Caco-2 (cell line): ENCODE measurements around the gene PGA3. TPM values are rescaled to one million over a fixed set of nuclear protein-coding genes. Genes with fewer than 3 reads are reported as not detected.
"Not testable (repeated sequence)": the region's sequence is repeated elsewhere in the genome, so short reads cannot be mapped to it uniquely, and the experiment has no call there.

Experiments used
- BruUV-seq: library from RNA; stranded (reverse); fragments of 400-500 nt; replicated peaks from 2 replicates; lab custom pipeline; 2021; lab: Mats Ljungman, UMichigan
- CTCF ChIA-PET: fragments of 300-600 bp; sonication (Branson Sonifier 250); formaldehyde crosslinking; loops from one replicate; lab custom pipeline; 2022; ENCODE audit warnings: antibody characterized with exemption; lab: Charles Lee
- POLR2A ChIA-PET: fragments of 300-600 bp; sonication (Branson Sonifier 250); formaldehyde crosslinking; loops from one replicate; lab custom pipeline; 2022; ENCODE audit warnings: antibody characterized with exemption; lab: Charles Lee
- DNase-seq, 2 experiments: peaks; one replicate each; pipeline versions ENCODE4 v3.0.0 to v3.0.0-alpha.2; 2020 to 2022
- H3K27me3 ChIP-seq: replicated peaks from 2 replicates; pipeline ENCODE4 v1.6.0; 2011; ENCODE audit warnings: low read length; ENCODE audit not compliant: control insufficient read depth, insufficient read depth
- H3K36me3 ChIP-seq: 2 replicates; pipeline ENCODE4 v1.5.1; 2011; ENCODE audit warnings: low read length; ENCODE audit not compliant: control insufficient read depth, insufficient read depth
- H3K4me1 ChIP-seq: fragments of 250-450 bp; sonication (Bioruptor Pico); 2 replicates; pipeline ENCODE4 v1.5.1; 2020; ENCODE audit warnings: mild to moderate bottlenecking
- H3K4me3 ChIP-seq: 2 replicates; pipeline ENCODE4 v1.5.1; 2011; ENCODE audit warnings: low read depth, mild to moderate bottlenecking, control low read depth, low read length
- H3K9me3 ChIP-seq: fragments of 250-450 bp; sonication (Bioruptor Pico); 2 replicates; pipeline ENCODE4 v1.5.1; 2020; ENCODE audit warnings: mild to moderate bottlenecking, moderate library complexity
- H3K27ac Mint-ChIP-seq: one replicate; pipeline ENCODE4 v1.8.0; 2022; ENCODE audit warnings: mixed read lengths; ENCODE audit not compliant: unreplicated experiment
- H3K27me3 Mint-ChIP-seq: one replicate; pipeline ENCODE4 v1.8.0; 2022; ENCODE audit warnings: mixed read lengths; ENCODE audit not compliant: insufficient read depth, unreplicated experiment
- H3K36me3 Mint-ChIP-seq: one replicate; pipeline ENCODE4 v1.8.0; 2022; ENCODE audit warnings: mild to moderate bottlenecking, mixed read lengths; ENCODE audit not compliant: insufficient read depth, unreplicated experiment
- H3K4me1 Mint-ChIP-seq: one replicate; pipeline ENCODE4 v1.8.0; 2022; ENCODE audit warnings: low read depth, mixed read lengths; ENCODE audit not compliant: unreplicated experiment
- H3K4me3 Mint-ChIP-seq: one replicate; pipeline ENCODE4 v1.8.0; 2022; ENCODE audit warnings: mild to moderate bottlenecking, moderate library complexity, mixed read lengths; ENCODE audit not compliant: unreplicated experiment
- H3K9me3 Mint-ChIP-seq: one replicate; pipeline ENCODE4 v1.8.0; 2022; ENCODE audit warnings: mixed read lengths; ENCODE audit not compliant: unreplicated experiment
- CTCF ChIP-seq, 2 experiments: fragments of 200-600 bp in 1 of 2; IDR thresholded peaks; 1 replicate in 1 of 2; 2 replicates in 1 of 2; pipeline versions ENCODE4 v1.5.1 to v1.8.0; 2011 to 2022; ENCODE audit warnings: antibody characterized with exemption in 1 of 2, control low read depth in 1 of 2, inconsistent platforms in 1 of 2, low read depth in 1 of 2, low read length in 1 of 2, mild to moderate bottlenecking in 1 of 2, moderate library complexity in 1 of 2; ENCODE audit not compliant: insufficient read depth in 1 of 2, severe bottlenecking in 1 of 2, unreplicated experiment in 1 of 2
- intact Hi-C: fragments of 100-400 bp; cut with micrococcal nuclease; formaldehyde crosslinking; loops from one replicate; pipeline ENCODE4 v1.10.0; 2022; ENCODE audit not compliant: unreplicated experiment
- total RNA-seq: library from RNA; stranded (reverse); gene quantifications from 2 replicates; pipeline ENCODE4 v1.2.3, GENCODE V29; 2022

The PGA3 gene
- total RNA-seq, 1 experiment from 2014 or later, result not detected

- Histone ChIP-seq H3K36me3 (no peaks in the 10 kb centered on the region), H3K4me1 (peaks cover 61% of the 10 kb centered on the region), H3K9me3 (no peaks in the 10 kb centered on the region), H3K4me3 (no peak overlapping the region), H3K27me3 (no peaks in the 10 kb centered on the region)
- H3K4me3 Mint-ChIP-seq, result peak overlapping the region; percentile 94
- DNase-seq, result peak in 1 of 2 experiments; percentile 5
- H3K27me3 Mint-ChIP-seq, result no peaks in the 10 kb centered on the region
- H3K36me3 Mint-ChIP-seq, result peaks cover 18% of the 10 kb centered on the region
- CTCF ChIA-PET, result no interaction called here
- POLR2A ChIA-PET, result no interaction called here
- no TSS peak for BruUV-seq
- peak overlapping the region; percentile 92 for H3K27ac Mint-ChIP-seq
- H3K9me3 Mint-ChIP-seq, result no peaks in the 10 kb centered on the region
- intact Hi-C loops, result no loop called here
- H3K4me1 Mint-ChIP-seq, result peaks cover 42% of the 10 kb centered on the region
- no peak for TF ChIP-seq CTCF (IDR thresholded peaks at IDR 0.05; ENCODE audit: insufficient read depth in 1 of 2, low read depth in 1 of 2, low read length in 1 of 2, severe bottlenecking in 1 of 2, unreplicated experiment in 1 of 2)
Observed at GRCh38 chr11:61163021-61163420, 40.3 kb upstream of the PGA3 start.

GRCh38 chr11:61163714-61164605, 39.4 kb upstream of the PGA3 start:
- H3K4me1 ChIP-seq, result peaks cover 54% of the 10 kb centered on the region
- ChIA-PET CTCF (no interaction called here), POLR2A (no interaction called here)
- no peak overlapping the region for H3K4me3 ChIP-seq
- no peaks in the 10 kb centered on the region for H3K9me3 Mint-ChIP-seq
- DNase-seq, result peak in 1 of 2 experiments; percentile 2
- TF ChIP-seq CTCF (IDR thresholded peaks at IDR 0.05; ENCODE audit: insufficient read depth in 1 of 2, low read depth in 1 of 2, low read length in 1 of 2, severe bottlenecking in 1 of 2, unreplicated experiment in 1 of 2), result no peak
- peaks cover 33% of the 10 kb centered on the region for H3K4me1 Mint-ChIP-seq
- H3K4me3 Mint-ChIP-seq, result peak overlapping the region; percentile 65
- peaks cover 12% of the 10 kb centered on the region for H3K36me3 Mint-ChIP-seq
- BruUV-seq, result no TSS peak
- H3K27me3 Mint-ChIP-seq, result no peaks in the 10 kb centered on the region
- H3K36me3 ChIP-seq, result no peaks in the 10 kb centered on the region
- no peaks in the 10 kb centered on the region for H3K9me3 ChIP-seq
- no peaks in the 10 kb centered on the region for H3K27me3 ChIP-seq
- peak overlapping the region; percentile 89 for H3K27ac Mint-ChIP-seq
- intact Hi-C loops, result loop anchor here (2.0 kb wide), 1 partner anchor 33 kb away; no protein-coding TSS in a partner anchor

- no peak for TF ChIP-seq CTCF (IDR thresholded peaks at IDR 0.05; ENCODE audit: insufficient read depth in 1 of 2, low read depth in 1 of 2, low read length in 1 of 2, severe bottlenecking in 1 of 2, unreplicated experiment in 1 of 2)
- Mint-ChIP-seq H3K4me3 (peak overlapping the region; percentile 65), H3K9me3 (no peaks in the 10 kb centered on the region), H3K27me3 (no peaks in the 10 kb centered on the region), H3K27ac (peak overlapping the region; percentile 89), H3K4me1 (peaks cover 31% of the 10 kb centered on the region), H3K36me3 (peaks cover 12% of the 10 kb centered on the region)
- CTCF ChIA-PET, result no interaction called here
- Histone ChIP-seq H3K9me3 (no peaks in the 10 kb centered on the region), H3K36me3 (no peaks in the 10 kb centered on the region), H3K4me3 (no peak overlapping the region), H3K27me3 (no peaks in the 10 kb centered on the region), H3K4me1 (peaks cover 48% of the 10 kb centered on the region)
- POLR2A ChIA-PET, result no interaction called here
- no TSS peak for BruUV-seq
- intact Hi-C loops, result loop anchor here (2.0 kb wide), 1 partner anchor 34 kb away; no protein-coding TSS in a partner anchor
- DNase-seq, result peak; percentile 65 to 71
Observed at GRCh38 chr11:61164606-61165424, 38.5 kb upstream of the PGA3 start.

GRCh38 chr11:61165785-61166184, 37.5 kb upstream of the PGA3 start:
- peaks cover 31% of the 10 kb centered on the region for H3K4me1 Mint-ChIP-seq
- intact Hi-C loops, result loop anchor here (2.0 kb wide), 1 partner anchor 35 kb away; no protein-coding TSS in a partner anchor
- H3K36me3 ChIP-seq, H3K9me3 Mint-ChIP-seq, H3K9me3 ChIP-seq, H3K4me3 ChIP-seq, BruUV-seq, CTCF ChIA-PET, H3K27me3 Mint-ChIP-seq, H3K27me3 ChIP-seq, POLR2A ChIA-PET, DNase-seq: not testable (repeated sequence)
- peak overlapping the region; percentile 65 for H3K4me3 Mint-ChIP-seq
- H3K4me1 ChIP-seq, result peaks cover 39% of the 10 kb centered on the region
- H3K27ac Mint-ChIP-seq, result peak overlapping the region; percentile 89
- H3K36me3 Mint-ChIP-seq, result peaks cover 12% of the 10 kb centered on the region
